ENCODE results near the gene BCL2L15.

DNA sequence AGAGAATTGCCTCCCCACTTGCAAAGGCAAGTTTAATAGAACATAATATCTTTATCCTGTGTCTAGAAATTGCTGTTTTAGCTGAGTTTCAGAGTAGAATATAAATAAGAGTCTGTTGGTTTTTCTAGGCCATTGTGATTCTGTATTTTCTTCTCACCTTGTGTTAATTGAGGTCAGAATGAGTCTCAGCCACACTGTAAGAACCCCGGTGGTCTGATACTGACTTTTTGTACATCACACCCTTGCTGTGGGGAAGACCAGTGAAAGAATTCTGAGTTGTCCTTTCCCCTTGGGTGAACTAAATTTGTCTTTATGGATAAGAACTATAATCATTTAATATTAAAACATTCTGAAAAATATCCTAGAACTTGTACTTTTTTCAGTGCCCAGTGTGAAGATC, 48.6 kb upstream of the BCL2L15 start:
- TF ChIP-seq, protein P1, sequence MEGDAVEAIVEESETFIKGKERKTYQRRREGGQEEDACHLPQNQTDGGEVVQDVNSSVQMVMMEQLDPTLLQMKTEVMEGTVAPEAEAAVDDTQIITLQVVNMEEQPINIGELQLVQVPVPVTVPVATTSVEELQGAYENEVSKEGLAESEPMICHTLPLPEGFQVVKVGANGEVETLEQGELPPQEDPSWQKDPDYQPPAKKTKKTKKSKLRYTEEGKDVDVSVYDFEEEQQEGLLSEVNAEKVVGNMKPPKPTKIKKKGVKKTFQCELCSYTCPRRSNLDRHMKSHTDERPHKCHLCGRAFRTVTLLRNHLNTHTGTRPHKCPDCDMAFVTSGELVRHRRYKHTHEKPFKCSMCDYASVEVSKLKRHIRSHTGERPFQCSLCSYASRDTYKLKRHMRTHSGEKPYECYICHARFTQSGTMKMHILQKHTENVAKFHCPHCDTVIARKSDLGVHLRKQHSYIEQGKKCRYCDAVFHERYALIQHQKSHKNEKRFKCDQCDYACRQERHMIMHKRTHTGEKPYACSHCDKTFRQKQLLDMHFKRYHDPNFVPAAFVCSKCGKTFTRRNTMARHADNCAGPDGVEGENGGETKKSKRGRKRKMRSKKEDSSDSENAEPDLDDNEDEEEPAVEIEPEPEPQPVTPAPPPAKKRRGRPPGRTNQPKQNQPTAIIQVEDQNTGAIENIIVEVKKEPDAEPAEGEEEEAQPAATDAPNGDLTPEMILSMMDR (optimal IDR thresholded peaks at IDR 0.05 in 1 of 3, IDR thresholded peaks at IDR 0.05 in 1 of 3, conservative IDR thresholded peaks at IDR 0.05 in 1 of 3; ENCODE audit: extremely low read depth in 1 of 3, insufficient read depth in 2 of 3, low read length in 3 of 3), result no peak
- TF ChIP-seq EZH2 (IDR thresholded peaks at IDR 0.05; ENCODE audit: low read length), result no peak
